SJSA1 (cell line): ENCODE results near the gene RPRD1B. TPM values are rescaled to one million over a fixed set of nuclear protein-coding genes. Genes with fewer than 3 reads are reported as not detected.

ENCODE experiments used
- total RNA-seq: library from RNA; depleted of rRNA; stranded (reverse); fragments of >200 nt; shearing (Covaris generic); gene quantifications from 2 replicates; pipeline ENCODE4 v1.2.3, GENCODE V29; 2014; rRNA removed

RPRD1B gene
- total RNA-seq, 1 experiment from 2014 or later = 27.9 TPM

Other genes starting within 250 kb of the RPRD1B start
- 4.8 and 14.1 TPM in 2 replicates for gene VSTM2L, start 130.6 kb upstream of the RPRD1B start, total RNA-seq
- 14.4 and 16.1 TPM in 2 replicates for gene TTI1, start 290 bp upstream of the RPRD1B start, total RNA-seq
- gene TGM2, start 131.5 kb downstream of the RPRD1B start, total RNA-seq = 32.2 and 34.9 TPM in 2 replicates
- 0.03 and 0.44 TPM in 2 replicates for gene KIAA1755, start 227.0 kb downstream of the RPRD1B start, total RNA-seq